ENCODE data around the gene KRT5. TPM values are rescaled to one million over a fixed set of nuclear protein-coding genes. Genes with fewer than 3 reads are reported as not detected.
A peak's percentile ranks its signal among the peaks of the same experiment; 100 is the strongest.

KRT5 gene
- total RNA-seq (2014; rRNA removed; shearing (Covaris generic)), result not detected in 2 replicates

- no peak for DNase-seq (ENCODE audit: low spot score)
Measured at GRCh38 chr12:52519826-52520662, at the start of gene KRT5. Gene KRT5 (minus strand): TSS chr12:52520394. CDS start chr12:52520296, 98 bp downstream.

GRCh38 chr12:52568111-52568510 lies 47.9 kb upstream of the KRT5 start:
- DNase-seq (ENCODE audit: low spot score), result no peak

- DNase-seq (ENCODE audit: low spot score), result no peak
Measured at GRCh38 chr12:52566847-52567291, 46.7 kb upstream of the KRT5 start.

- DNase-seq (ENCODE audit: low spot score), result no peak
Measured at GRCh38 chr12:52564582-52564981, 44.4 kb upstream of the KRT5 start.

- DNase-seq (ENCODE audit: low spot score), result no peak
Measured at GRCh38 chr12:52561880-52562449, 41.8 kb upstream of the KRT5 start.

GRCh38 chr12:52559979-52560378 lies 39.8 kb upstream of the KRT5 start:
- no peak for DNase-seq (ENCODE audit: low spot score)

- no peak for DNase-seq (ENCODE audit: low spot score)
Measured at GRCh38 chr12:52558781-52559445, 38.7 kb upstream of the KRT5 start.

- no peak for DNase-seq (ENCODE audit: low spot score)
Measured at GRCh38 chr12:52557476-52557875, 37.3 kb upstream of the KRT5 start.

- no peak for DNase-seq (ENCODE audit: low spot score)
Measured at GRCh38 chr12:52555577-52555976, 35.4 kb upstream of the KRT5 start.

- DNase-seq (ENCODE audit: low spot score), result no peak
Measured at GRCh38 chr12:52552681-52553195, 32.5 kb upstream of the KRT5 start, which contains the start of gene KRT71. Gene KRT71 (minus strand): TSS chr12:52553145. CDS start chr12:52553077, 68 bp downstream.

- no peak for DNase-seq (ENCODE audit: low spot score)
Measured at GRCh38 chr12:52552055-52552454, 31.9 kb upstream of the KRT5 start.

- no peak for DNase-seq (ENCODE audit: low spot score)
Measured at GRCh38 chr12:52551216-52551865, 31.1 kb upstream of the KRT5 start.

- DNase-seq (ENCODE audit: low spot score), result no peak
Measured at GRCh38 chr12:52546126-52546525, 25.9 kb upstream of the KRT5 start.

- DNase-seq (ENCODE audit: low spot score), result no peak
Measured at GRCh38 chr12:52543985-52544883, 24.0 kb upstream of the KRT5 start.

- no peak for DNase-seq (ENCODE audit: low spot score)
Measured at GRCh38 chr12:52542785-52543318, 22.7 kb upstream of the KRT5 start.

- DNase-seq (ENCODE audit: low spot score), result no peak
Measured at GRCh38 chr12:52542157-52542556, 22.0 kb upstream of the KRT5 start.

GRCh38 chr12:52541709-52542108 lies 21.5 kb upstream of the KRT5 start:
- DNase-seq (ENCODE audit: low spot score), result no peak

GRCh38 chr12:52540531-52540930 lies 20.3 kb upstream of the KRT5 start:
- DNase-seq (ENCODE audit: low spot score), result no peak

GRCh38 chr12:52539821-52540173 lies 19.6 kb upstream of the KRT5 start:
- DNase-seq (ENCODE audit: low spot score), result no peak

- peak; percentile 71 for DNase-seq (ENCODE audit: low spot score)
Measured at GRCh38 chr12:52539083-52539820, 19.1 kb upstream of the KRT5 start.
